ENCODE data around the gene ERVFRD-1.

The ERVFRD-1 gene

DNA sequence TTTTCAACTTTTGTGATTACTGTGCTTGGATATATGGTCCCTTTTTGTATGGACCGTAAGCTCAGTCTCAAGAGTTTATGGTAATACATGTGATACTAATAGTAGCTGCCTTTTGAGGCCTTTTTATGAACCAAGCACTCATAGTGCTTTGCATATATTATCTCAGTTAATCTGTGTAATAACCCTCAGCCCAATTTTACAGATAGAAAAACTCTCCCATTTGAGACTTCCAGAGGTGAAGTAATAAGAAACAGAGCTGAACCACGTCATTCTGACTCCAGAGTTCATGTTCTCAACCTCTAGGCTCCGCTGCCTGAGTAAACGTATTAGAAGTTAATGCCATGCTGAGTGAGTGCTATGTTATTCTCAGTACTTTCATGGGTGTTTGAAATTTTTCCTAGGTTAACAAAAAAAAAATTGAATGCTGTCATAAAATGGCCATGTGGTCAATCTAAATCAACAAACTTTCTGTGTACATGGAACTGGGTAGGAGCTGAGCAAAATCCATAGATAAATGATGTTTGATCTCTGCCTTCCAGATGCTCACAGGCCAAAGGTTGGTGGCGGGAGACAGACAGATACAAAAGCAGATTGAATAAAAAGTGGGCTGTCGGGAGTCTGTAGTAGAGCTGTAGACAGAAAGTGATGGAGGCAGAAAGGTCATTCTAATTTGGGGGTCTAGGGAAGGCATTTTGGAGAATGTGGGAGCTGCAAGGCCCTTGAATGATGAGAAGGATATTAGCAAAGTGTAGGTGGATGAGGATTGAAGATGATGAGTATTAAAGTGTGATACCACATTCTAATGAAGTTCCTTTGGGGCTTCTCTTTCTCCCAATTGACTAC lies 44.8 kb downstream of the ERVFRD-1 start:
- Mint-ChIP-seq H3K4me3 (no peak overlapping the region), H3K36me3 (no peaks in the 10 kb centered on the region), H3K4me1 (no peaks in the 10 kb centered on the region), H3K9me3 (no peaks in the 10 kb centered on the region), H3K27ac (no peak overlapping the region), H3K27me3 (peaks cover 7% of the 10 kb centered on the region)
- CTCF ChIA-PET = interaction anchor here (0.6 to 3.7 kb wide), 5 partner anchors 21 to 588 kb away, joined by 3 to 20 read pairs (median 5); no protein-coding TSS in a partner anchor
- DNase-seq = no peak

DNA sequence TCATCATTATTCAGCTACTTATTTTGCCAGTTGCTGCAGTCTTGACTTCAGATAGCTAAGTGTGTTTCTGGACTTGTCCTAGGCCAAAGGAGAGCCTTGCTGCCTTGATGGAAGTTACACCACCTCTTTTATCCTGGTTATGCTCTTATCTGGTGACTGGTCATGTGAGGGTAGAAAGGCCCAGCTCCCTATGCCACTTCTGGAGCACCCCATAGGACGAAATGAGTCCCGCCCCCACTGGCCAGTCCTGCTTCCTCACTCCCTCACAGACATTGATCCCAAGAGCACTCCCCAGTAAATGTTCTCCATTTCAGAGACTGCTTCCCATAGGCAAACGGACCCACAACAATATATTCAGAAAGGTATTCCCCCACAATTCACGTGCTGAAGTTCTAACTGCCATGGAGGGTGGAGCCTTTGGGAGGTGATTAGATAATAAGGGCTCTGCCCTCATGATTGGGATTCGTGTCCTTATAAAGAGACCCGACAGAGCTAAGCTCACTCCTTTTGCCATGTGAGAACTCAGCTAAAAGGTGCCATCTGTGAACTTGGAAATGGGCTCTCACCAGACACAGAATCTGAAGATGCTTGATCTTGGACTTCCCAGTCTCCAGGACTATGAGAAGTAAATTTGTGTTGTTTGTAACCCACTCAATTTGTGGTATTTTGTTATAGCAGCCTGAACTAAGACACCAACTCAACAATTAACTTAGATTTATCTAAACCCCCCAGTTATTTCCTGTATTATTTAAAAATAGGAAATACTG lies 45.9 kb downstream of the ERVFRD-1 start:
- Mint-ChIP-seq H3K36me3 (no peaks in the 10 kb centered on the region), H3K27me3 (peaks cover 7% of the 10 kb centered on the region), H3K4me3 (no peak overlapping the region), H3K9me3 (no peaks in the 10 kb centered on the region), H3K27ac (no peak overlapping the region), H3K4me1 (no peaks in the 10 kb centered on the region)
- DNase-seq = no peak
- CTCF ChIA-PET = interaction anchor here (0.7 to 3.7 kb wide), 3 partner anchors 111 to 678 kb away, joined by 3 to 20 read pairs (median 4); no protein-coding TSS in a partner anchor

GRCh38 chr6:11064836-11065235 lies 46.7 kb downstream of the ERVFRD-1 start:
- DNase-seq = no peak
- H3K27ac Mint-ChIP-seq = no peak overlapping the region
- no peak overlapping the region for H3K4me3 Mint-ChIP-seq
- peaks cover 7% of the 10 kb centered on the region for H3K27me3 Mint-ChIP-seq
- H3K36me3 Mint-ChIP-seq = no peaks in the 10 kb centered on the region
- no peaks in the 10 kb centered on the region for H3K4me1 Mint-ChIP-seq
- H3K9me3 Mint-ChIP-seq = no peaks in the 10 kb centered on the region
- CTCF ChIA-PET = interaction anchor here (0.7 to 3.7 kb wide), 3 partner anchors 110 to 587 kb away, joined by 3 to 20 read pairs (median 3); no protein-coding TSS in a partner anchor

DNA sequence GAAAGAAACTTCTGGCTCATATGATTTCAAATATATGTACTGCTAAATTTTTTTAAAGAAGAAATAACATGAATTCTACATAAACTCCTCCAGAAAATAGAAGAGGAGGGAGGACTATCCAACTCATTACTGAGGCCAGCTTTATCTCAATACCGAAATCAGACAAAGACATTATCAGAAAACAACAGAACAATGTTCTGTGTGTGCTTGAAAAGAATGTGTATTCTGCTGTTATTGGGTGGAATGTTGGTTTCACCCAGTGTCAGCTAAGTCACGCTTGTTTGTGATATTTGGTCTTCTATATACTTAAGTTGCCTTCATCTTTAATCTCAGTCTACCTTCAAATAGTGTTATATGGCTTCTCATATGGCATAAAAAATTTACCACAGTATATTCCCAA lies 48.8 kb downstream of the ERVFRD-1 start:
- Mint-ChIP-seq H3K4me1 (no peaks in the 10 kb centered on the region), H3K27ac (no peak overlapping the region), H3K27me3 (peaks cover 7% of the 10 kb centered on the region), H3K36me3 (no peaks in the 10 kb centered on the region), H3K9me3 (no peaks in the 10 kb centered on the region), H3K4me3 (no peak overlapping the region)
- CTCF ChIA-PET = interaction anchor here (0.6 to 1.0 kb wide), 2 partner anchors 231 to 260 kb away, joined by 3 read pairs; no protein-coding TSS in a partner anchor
- DNase-seq = no peak

DNA sequence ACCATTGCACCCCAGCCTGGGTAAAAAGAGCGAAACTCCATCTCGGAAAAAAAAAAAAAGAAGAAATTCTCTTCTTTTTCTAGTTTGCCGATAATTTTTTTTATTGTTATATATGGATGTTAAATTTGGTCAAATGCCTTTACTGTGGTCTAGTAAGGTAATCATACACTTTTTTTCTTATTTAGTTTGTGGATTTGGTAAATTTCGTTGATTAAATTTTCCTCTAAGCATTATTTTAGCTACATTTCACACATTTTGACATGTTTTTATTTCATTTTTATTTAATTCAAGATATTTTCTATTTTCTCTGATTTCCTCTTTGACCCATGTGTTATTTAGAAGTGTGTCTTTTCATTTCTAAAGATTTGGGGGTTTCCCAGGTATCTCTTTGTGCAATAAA lies 49.4 kb downstream of the ERVFRD-1 start:
- Mint-ChIP-seq H3K27me3 (peaks cover 7% of the 10 kb centered on the region), H3K4me1 (no peaks in the 10 kb centered on the region), H3K4me3 (no peak overlapping the region), H3K36me3 (no peaks in the 10 kb centered on the region), H3K27ac (no peak overlapping the region), H3K9me3 (no peaks in the 10 kb centered on the region)
- no peak for DNase-seq
- CTCF ChIA-PET = interaction anchor here (1.0 kb wide), 1 partner anchor 260 kb away, joined by 3 read pairs; no protein-coding TSS in a partner anchor

- no peaks in the 10 kb centered on the region for H3K9me3 Mint-ChIP-seq
- DNase-seq = no peak
- no peaks in the 10 kb centered on the region for H3K27me3 Mint-ChIP-seq
- no peaks in the 10 kb centered on the region for H3K4me1 Mint-ChIP-seq
- no peaks in the 10 kb centered on the region for H3K36me3 Mint-ChIP-seq
- H3K4me3 Mint-ChIP-seq = no peak overlapping the region
- CTCF ChIA-PET = no interaction called here
- H3K27ac Mint-ChIP-seq = no peak overlapping the region
These were observed 53.1 kb downstream of the ERVFRD-1 start for GRCh38 chr6:11058406-11058805.

DNA sequence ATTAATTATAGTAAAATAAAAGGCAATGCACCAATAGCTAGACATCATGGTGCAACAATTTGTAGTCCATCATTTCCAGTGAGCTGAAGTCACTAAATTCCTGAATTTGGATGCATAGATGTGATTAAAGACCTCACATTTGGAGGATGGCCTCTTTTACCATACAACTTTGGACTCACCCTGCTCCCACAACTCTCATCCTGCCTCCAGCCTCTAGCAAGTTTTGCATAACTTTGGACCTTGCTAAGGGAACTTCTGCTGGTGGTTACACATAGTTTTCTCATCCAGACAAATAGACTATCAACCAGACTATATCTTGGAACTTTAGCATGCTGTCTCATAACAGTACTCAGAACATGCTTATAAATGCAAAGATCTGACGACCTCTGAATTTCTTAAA lies 54.7 kb downstream of the ERVFRD-1 start:
- no peak for DNase-seq
- no peak overlapping the region for H3K27ac Mint-ChIP-seq
- CTCF ChIA-PET = no interaction called here
- no peaks in the 10 kb centered on the region for H3K4me1 Mint-ChIP-seq
- H3K9me3 Mint-ChIP-seq = no peaks in the 10 kb centered on the region
- no peaks in the 10 kb centered on the region for H3K27me3 Mint-ChIP-seq
- H3K4me3 Mint-ChIP-seq = no peak overlapping the region
- no peaks in the 10 kb centered on the region for H3K36me3 Mint-ChIP-seq

GRCh38 chr6:11055127-11055627 lies 56.3 kb downstream of the ERVFRD-1 start:
- Mint-ChIP-seq H3K27me3 (peaks cover 7% of the 10 kb centered on the region), H3K4me1 (no peaks in the 10 kb centered on the region), H3K4me3 (no peak overlapping the region), H3K36me3 (no peaks in the 10 kb centered on the region), H3K9me3 (no peaks in the 10 kb centered on the region), H3K27ac (no peak overlapping the region)
- no peak for DNase-seq
- CTCF ChIA-PET = interaction anchor here (0.6 kb wide), 2 partner anchors 12 to 19 kb away, joined by 3 to 4 read pairs; no protein-coding TSS in a partner anchor

GRCh38 chr6:11054722-11055121 lies 56.8 kb downstream of the ERVFRD-1 start:
- no peak for DNase-seq
- H3K36me3 Mint-ChIP-seq = no peaks in the 10 kb centered on the region
- CTCF ChIA-PET = interaction anchor here (0.6 kb wide), 2 partner anchors 13 to 18 kb away, joined by 3 to 4 read pairs; no protein-coding TSS in a partner anchor
- H3K4me1 Mint-ChIP-seq = no peaks in the 10 kb centered on the region
- no peak overlapping the region for H3K4me3 Mint-ChIP-seq
- peaks cover 9% of the 10 kb centered on the region for H3K27me3 Mint-ChIP-seq
- H3K27ac Mint-ChIP-seq = no peak overlapping the region
- H3K9me3 Mint-ChIP-seq = no peaks in the 10 kb centered on the region

GRCh38 chr6:11053307-11053706 lies 58.2 kb downstream of the ERVFRD-1 start:
- no peaks in the 10 kb centered on the region for H3K9me3 Mint-ChIP-seq
- H3K27me3 Mint-ChIP-seq = peaks cover 11% of the 10 kb centered on the region
- CTCF ChIA-PET = interaction anchor here (1.3 kb wide), 1 partner anchor 16 kb away, joined by 3 read pairs; no protein-coding TSS in a partner anchor
- no peaks in the 10 kb centered on the region for H3K36me3 Mint-ChIP-seq
- H3K27ac Mint-ChIP-seq = no peak overlapping the region
- no peak overlapping the region for H3K4me3 Mint-ChIP-seq
- DNase-seq = no peak
- no peaks in the 10 kb centered on the region for H3K4me1 Mint-ChIP-seq
